UCSD-AML1 (cell line): Measurements from ENCODE around the gene IRX2.

Experiments
- DNase-seq: peaks from one replicate; lab custom pipeline; 2025; ENCODE audit not compliant: unreplicated experiment; lab: John Stamatoyannopoulos, UW

The IRX2 gene

DNA sequence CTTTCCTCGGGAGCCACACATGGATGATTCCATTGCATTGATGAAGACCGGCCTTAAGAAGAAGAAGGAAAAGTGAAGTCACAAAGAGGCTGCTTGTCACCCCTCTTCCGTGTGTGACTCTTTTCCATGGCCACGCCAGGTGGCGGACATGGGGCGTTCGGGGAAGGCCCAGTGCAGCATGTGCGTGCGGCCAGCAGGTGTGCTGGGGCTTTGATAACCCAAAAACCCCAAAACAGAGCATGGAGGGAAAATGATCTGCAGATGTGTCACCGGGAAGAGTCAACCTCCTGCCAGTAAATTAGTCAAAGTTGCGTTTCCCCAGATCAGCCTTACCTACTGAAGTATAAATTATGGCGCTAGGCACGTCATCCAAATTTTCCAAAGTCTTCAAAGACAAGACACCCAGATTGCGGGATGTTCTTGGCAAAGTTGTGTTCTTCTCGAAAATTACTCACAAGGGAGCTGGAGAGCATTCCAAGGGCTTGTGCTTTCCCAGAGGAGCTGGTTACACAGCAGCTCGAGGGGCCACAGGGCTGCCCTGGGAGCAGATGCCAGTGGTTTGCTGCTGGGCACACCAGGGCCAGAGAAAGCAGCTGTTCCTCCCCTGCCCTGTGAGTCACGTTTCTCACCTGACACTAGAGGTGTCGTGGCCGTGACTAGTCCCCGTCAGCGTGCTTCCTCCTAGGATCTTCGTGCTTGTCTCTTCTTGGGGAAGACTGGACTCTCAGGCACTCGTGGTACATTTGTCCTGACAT lies 53.9 kb downstream of the IRX2 start:
- DNase-seq = no peak

DNA sequence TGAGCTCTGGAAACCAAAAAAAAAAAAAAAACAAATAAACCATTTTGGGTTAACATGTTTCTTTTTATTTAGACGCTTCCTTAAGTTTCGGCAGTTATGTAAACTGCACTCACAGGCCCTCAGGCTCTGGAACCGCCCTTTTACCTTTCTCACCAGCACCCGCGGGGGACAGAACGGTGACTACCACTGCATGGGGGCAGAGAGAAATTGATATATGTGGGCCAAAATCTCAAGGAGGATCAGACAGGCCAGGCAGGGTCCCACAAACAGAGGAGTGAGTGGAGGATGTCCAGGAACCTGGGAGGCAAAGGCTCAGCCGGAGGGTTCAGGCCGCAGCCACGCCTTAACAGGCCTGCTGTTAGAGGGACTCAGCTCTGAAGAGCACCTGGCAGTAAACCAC lies 54.4 kb downstream of the IRX2 start:
- DNase-seq = no peak
